Natural killer cell (primary cell): ENCODE results near the gene NCKAP1. TPM values are rescaled to one million over a fixed set of nuclear protein-coding genes. Genes with fewer than 3 reads are reported as not detected.
A peak's percentile ranks its signal among the peaks of the same experiment; 100 is the strongest.

Experiments
- ATAC-seq, 3 donors: fragments of 150-1000 bp in 2 of 3; fragments of 200-7000 bp in 1 of 3; cut with Tn5 transposase; 1 replicate in 1 of 3; 2 replicates in 2 of 3; pipeline ENCODE4 v1.10.0; 2021; ENCODE audit warnings: mild to moderate bottlenecking in 2 of 3, moderate library complexity in 2 of 3
- DNase-seq, 2 donors: peaks; one replicate each; pipeline versions ENCODE4 v3.0.0 to v3.0.0-alpha.2; 2013 to 2021; ENCODE audit warnings: mixed read lengths in 1 of 2
- H3K27ac ChIP-seq: one replicate; pipeline ENCODE4 v1.5.1; 2013; ENCODE audit warnings: mild to moderate bottlenecking, low read length
- H3K27me3 ChIP-seq: one replicate; pipeline ENCODE4 v1.6.1; 2013; ENCODE audit warnings: low read length; ENCODE audit not compliant: control insufficient read depth, insufficient read depth
- H3K36me3 ChIP-seq: one replicate; pipeline ENCODE4 v1.6.1; 2013; ENCODE audit warnings: low read length; ENCODE audit not compliant: control insufficient read depth, insufficient read depth
- H3K4me1 ChIP-seq: one replicate; pipeline ENCODE4 v1.6.1; 2013; ENCODE audit warnings: low read length; ENCODE audit not compliant: control insufficient read depth, insufficient read depth
- H3K4me3 ChIP-seq: one replicate; pipeline ENCODE4 v1.5.1; 2013; ENCODE audit warnings: low read length
- H3K9me3 ChIP-seq: one replicate; pipeline ENCODE4 v1.6.1; 2013; ENCODE audit warnings: low read length; ENCODE audit not compliant: control insufficient read depth, insufficient read depth
- H3K27ac Mint-ChIP-seq, 2 donors: one replicate each; pipeline ENCODE4 v1.8.0; 2022; ENCODE audit warnings: mild to moderate bottlenecking in 2 of 2, mixed read lengths in 2 of 2, moderate library complexity in 1 of 2
- H3K27me3 Mint-ChIP-seq, 2 donors: one replicate each; pipeline ENCODE4 v1.8.0; 2022; ENCODE audit warnings: low read depth in 2 of 2, mixed read lengths in 2 of 2
- H3K36me3 Mint-ChIP-seq: one replicate; pipeline ENCODE4 v1.8.0; 2022; ENCODE audit warnings: mixed read lengths
- H3K4me1 Mint-ChIP-seq, 2 donors: one replicate each; pipeline ENCODE4 v1.8.0; 2022; ENCODE audit warnings: mixed read lengths in 2 of 2
- H3K4me3 Mint-ChIP-seq: one replicate; pipeline ENCODE4 v1.8.0; 2022; ENCODE audit warnings: mild to moderate bottlenecking, moderate library complexity, mixed read lengths
- H3K9me3 Mint-ChIP-seq, 2 donors: one replicate each; pipeline ENCODE4 v1.8.0; 2022; ENCODE audit warnings: mixed read lengths in 2 of 2
- CTCF ChIP-seq: fragments of 200-600 bp; IDR thresholded peaks from one replicate; pipeline ENCODE4 v1.8.0; 2022; ENCODE audit warnings: antibody characterized with exemption
- WGBS: methylation state at CpG from one replicate; pipeline ENCODE4 v1.1.7; 2013; ENCODE audit warnings: missing lambda C conversion rate; ENCODE audit not compliant: insufficient coverage; 5-methylcytosine and 5-hydroxymethylcytosine counted together
- intact Hi-C: fragments of 100-400 bp; cut with micrococcal nuclease; formaldehyde crosslinking; loops from one replicate; pipeline ENCODE4 v1.14.2; 2022
- total RNA-seq, 4 donors: library from RNA; stranded (reverse); fragments of 120-200 nt in 1 of 4; gene quantifications; one replicate each; pipeline versions ENCODE4 v1.2.3 to v1.2.4, GENCODE V29; 2013 to 2022

NCKAP1 gene
- total RNA-seq, 3 donors from 2014 or later (not counting 1 experiment from before 2014, with no cell fraction given), result 8.4 to 12.3 (median 10.4) TPM

GRCh38 chr2:182924306-182924705, 114.0 kb downstream of the NCKAP1 start:
- H3K4me1 ChIP-seq, result no peaks in the 10 kb centered on the region
- DNase-seq (no peak), ATAC-seq (no peak)
- H3K27me3 Mint-ChIP-seq, result no peaks in the 10 kb centered on the region
- peaks cover 14% of the 10 kb centered on the region for H3K36me3 Mint-ChIP-seq
- H3K9me3 ChIP-seq, result no peaks in the 10 kb centered on the region
- no peak overlapping the region for H3K27ac ChIP-seq
- H3K4me3 Mint-ChIP-seq, result no peak overlapping the region
- intact Hi-C loops, result no loop called here
- H3K9me3 Mint-ChIP-seq, result no peaks in the 10 kb centered on the region
- H3K4me3 ChIP-seq, result no peak overlapping the region
- H3K27me3 ChIP-seq, result no peaks in the 10 kb centered on the region
- H3K4me1 Mint-ChIP-seq, result peaks cover 6 to 15% of the 10 kb centered on the region in 2 donors
- no peak overlapping the region for H3K27ac Mint-ChIP-seq
- TF ChIP-seq CTCF, result no peak
- no peaks in the 10 kb centered on the region for H3K36me3 ChIP-seq

GRCh38 chr2:182921234-182921633, 117.0 kb downstream of the NCKAP1 start:
- H3K4me1 ChIP-seq, result no peaks in the 10 kb centered on the region
- peaks cover 6 to 15% of the 10 kb centered on the region in 2 donors for H3K4me1 Mint-ChIP-seq
- no peaks in the 10 kb centered on the region for H3K9me3 ChIP-seq
- no peaks in the 10 kb centered on the region for H3K27me3 Mint-ChIP-seq
- no peak overlapping the region for H3K27ac ChIP-seq
- no peaks in the 10 kb centered on the region for H3K9me3 Mint-ChIP-seq
- no peaks in the 10 kb centered on the region for H3K36me3 ChIP-seq
- DNase-seq, result no peak
- H3K27ac Mint-ChIP-seq, result no peak overlapping the region
- no peak overlapping the region for H3K4me3 Mint-ChIP-seq
- no peak overlapping the region for H3K4me3 ChIP-seq
- H3K36me3 Mint-ChIP-seq, result peaks cover 11% of the 10 kb centered on the region
- no peak for ATAC-seq
- intact Hi-C loops, result no loop called here
- H3K27me3 ChIP-seq, result no peaks in the 10 kb centered on the region
- no peak for TF ChIP-seq CTCF

GRCh38 chr2:182920631-182921056, 117.6 kb downstream of the NCKAP1 start:
- H3K4me1 ChIP-seq, result no peaks in the 10 kb centered on the region
- Mint-ChIP-seq H3K36me3 (peaks cover 7% of the 10 kb centered on the region), H3K27me3 (no peaks in the 10 kb centered on the region), H3K4me1 (peaks cover 6 to 15% of the 10 kb centered on the region in 2 donors), H3K4me3 (no peak overlapping the region), H3K27ac (peak overlapping the region in 1 of 2 donors; percentile 75), H3K9me3 (no peaks in the 10 kb centered on the region)
- H3K27ac ChIP-seq, result no peak overlapping the region
- H3K9me3 ChIP-seq, result no peaks in the 10 kb centered on the region
- WGBS, result 70% methylated on average over 4 of the region's 5 CpGs
- intact Hi-C loops, result no loop called here
- no peak overlapping the region for H3K4me3 ChIP-seq
- ATAC-seq (peak in 1 of 3 donors; percentile 21), DNase-seq (no peak)
- no peaks in the 10 kb centered on the region for H3K36me3 ChIP-seq
- no peaks in the 10 kb centered on the region for H3K27me3 ChIP-seq
- TF ChIP-seq CTCF, result no peak

- ATAC-seq, result no peak
Observed at GRCh38 chr2:182920089-182920488, 118.2 kb downstream of the NCKAP1 start.

More at GRCh38 chr2:182920089-182920488, 118.2 kb downstream of the NCKAP1 start:
- Histone ChIP-seq H3K27me3 (no peaks in the 10 kb centered on the region), H3K9me3 (no peaks in the 10 kb centered on the region), H3K4me1 (no peaks in the 10 kb centered on the region), H3K27ac (no peak overlapping the region), H3K4me3 (no peak overlapping the region), H3K36me3 (no peaks in the 10 kb centered on the region)
- no peak for DNase-seq
- no peak for TF ChIP-seq CTCF
- H3K36me3 Mint-ChIP-seq, result peaks cover 7% of the 10 kb centered on the region
- 85% methylated on average over 6 of the region's 7 CpGs for WGBS
- peaks cover 6 to 15% of the 10 kb centered on the region in 2 donors for H3K4me1 Mint-ChIP-seq
- H3K4me3 Mint-ChIP-seq, result no peak overlapping the region
- H3K27ac Mint-ChIP-seq, result no peak overlapping the region
- H3K9me3 Mint-ChIP-seq, result no peaks in the 10 kb centered on the region
- no peaks in the 10 kb centered on the region for H3K27me3 Mint-ChIP-seq
- intact Hi-C loops, result no loop called here
